NCI-H748 (cell line): ENCODE measurements around the gene CDC7.

Source experiments
- DNase-seq: peaks from one replicate; lab custom pipeline; 2025; ENCODE audit not compliant: unreplicated experiment; lab: John Stamatoyannopoulos, UW

CDC7 gene

GRCh38 chr1:91546876-91547275, 46.2 kb downstream of the CDC7 start:
- DNase-seq = no peak

DNA sequence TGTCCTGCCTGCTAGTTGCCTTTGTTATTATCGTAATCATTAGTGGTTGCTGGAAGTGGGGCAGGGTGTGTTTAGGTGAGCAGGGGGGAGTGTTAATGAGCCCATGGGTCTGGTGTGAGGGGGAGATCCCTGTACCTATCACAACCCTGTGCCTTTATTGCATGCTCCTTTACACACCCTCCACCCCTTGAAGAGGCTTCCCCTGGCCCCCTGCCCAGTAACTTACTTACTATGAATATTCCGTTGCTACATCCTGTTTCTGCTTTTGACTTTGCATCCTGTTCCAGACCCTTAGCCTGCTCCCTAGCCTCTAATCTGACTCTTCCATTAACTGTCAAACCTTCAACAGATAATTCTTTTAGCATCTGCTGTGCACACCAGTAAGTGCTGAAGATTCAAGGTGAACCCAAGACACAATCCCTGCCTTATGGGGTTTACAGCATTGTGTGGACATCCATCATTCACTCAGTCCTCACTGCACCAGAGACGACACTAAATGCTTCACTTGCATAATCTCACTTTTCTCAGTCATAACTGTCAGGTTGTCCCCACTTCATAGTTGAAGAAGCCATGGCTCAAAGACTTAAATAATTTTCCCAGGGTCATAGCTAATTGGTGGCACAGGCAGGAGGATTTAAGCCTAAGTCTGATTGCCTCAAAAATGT, 47.9 kb downstream of the CDC7 start:
- no peak for DNase-seq

DNA sequence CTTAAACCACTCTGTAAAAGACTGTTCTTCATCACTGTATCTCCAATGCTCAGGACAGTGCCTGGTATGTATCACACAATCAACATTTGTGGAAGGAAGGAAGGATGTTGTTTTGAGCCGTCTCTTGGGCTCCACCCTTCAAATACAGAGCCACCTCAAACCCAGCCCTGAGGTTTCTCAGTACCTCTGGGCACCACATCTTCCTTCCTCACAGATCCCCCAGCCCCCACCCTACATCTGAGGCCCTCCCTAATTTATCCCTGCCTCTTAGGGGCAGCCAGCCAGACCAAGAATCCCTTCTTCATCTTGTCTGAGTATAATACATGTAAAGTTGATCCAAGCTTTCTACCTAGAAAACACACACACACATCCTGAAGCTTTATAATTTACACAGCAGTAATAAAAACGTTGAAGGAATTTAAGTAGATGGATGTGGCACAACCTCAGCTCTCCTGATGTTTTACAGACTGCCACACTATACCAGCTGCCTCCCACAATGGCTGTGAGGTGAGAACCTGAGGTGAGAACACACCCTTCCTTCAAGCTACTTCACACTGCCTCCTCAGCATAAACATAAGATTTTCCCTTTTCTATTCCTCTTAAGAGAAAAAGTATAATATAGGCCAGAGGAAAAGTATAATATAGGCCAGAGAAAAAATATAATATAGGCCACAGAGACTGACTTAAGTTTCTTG, 48.5 kb downstream of the CDC7 start:
- DNase-seq = no peak

- DNase-seq = no peak
Observed at GRCh38 chr1:91550961-91551360, 50.3 kb downstream of the CDC7 start.

DNA sequence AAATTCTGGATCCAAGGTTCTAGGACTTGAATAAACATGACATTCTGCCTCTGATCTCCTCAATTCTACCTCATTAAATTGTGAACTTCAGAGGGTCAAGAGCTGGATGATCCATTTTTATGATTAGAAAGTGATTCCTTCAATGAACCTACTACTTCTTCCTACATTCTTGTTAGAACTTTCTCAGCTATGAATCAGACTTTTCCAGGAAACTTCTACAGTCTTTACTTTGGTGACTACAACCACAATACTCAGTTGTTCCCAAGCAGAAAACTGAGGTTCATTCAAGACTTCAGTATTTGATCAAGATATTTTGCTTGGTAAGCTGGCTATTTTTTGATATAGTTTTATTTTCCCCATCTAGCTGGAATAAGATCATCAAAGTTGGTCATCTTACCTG, 51.4 kb downstream of the CDC7 start:
- DNase-seq = no peak

GRCh38 chr1:91552596-91552995, 51.9 kb downstream of the CDC7 start:
- no peak for DNase-seq

- no peak for DNase-seq
Observed at GRCh38 chr1:91553177-91553591, 52.5 kb downstream of the CDC7 start.

- DNase-seq = peak; percentile 38
Observed at GRCh38 chr1:91555074-91555730, 54.6 kb downstream of the CDC7 start.

- DNase-seq = no peak
Observed at GRCh38 chr1:91555821-91556531, 55.3 kb downstream of the CDC7 start.

DNA sequence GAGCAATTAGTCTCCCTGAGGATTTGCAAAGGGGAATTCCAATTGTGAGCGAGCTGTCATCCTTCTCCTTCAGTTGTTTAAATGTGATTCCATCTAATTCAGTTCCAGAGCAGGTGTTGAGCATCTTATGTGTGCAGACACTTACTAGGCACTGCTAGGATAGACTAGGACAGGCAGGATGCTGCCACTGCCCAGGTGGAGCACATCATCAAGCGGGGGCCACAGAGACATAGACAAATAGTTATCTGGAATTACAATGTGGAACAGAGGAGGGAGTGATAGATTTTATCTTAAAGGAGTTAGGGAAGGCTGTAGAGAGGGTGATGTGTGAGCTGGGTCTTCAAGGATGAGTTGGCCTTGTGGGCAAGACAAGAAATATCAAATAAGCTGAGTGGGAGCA, 55.9 kb downstream of the CDC7 start:
- no peak for DNase-seq

- DNase-seq = no peak
Observed at GRCh38 chr1:91557039-91557690, 56.5 kb downstream of the CDC7 start.

GRCh38 chr1:91557826-91558225, 57.2 kb downstream of the CDC7 start:
- DNase-seq = no peak

- DNase-seq = no peak
Observed at GRCh38 chr1:91559046-91559750, 58.5 kb downstream of the CDC7 start.

GRCh38 chr1:91559838-91560565, 59.4 kb downstream of the CDC7 start:
- no peak for DNase-seq

DNA sequence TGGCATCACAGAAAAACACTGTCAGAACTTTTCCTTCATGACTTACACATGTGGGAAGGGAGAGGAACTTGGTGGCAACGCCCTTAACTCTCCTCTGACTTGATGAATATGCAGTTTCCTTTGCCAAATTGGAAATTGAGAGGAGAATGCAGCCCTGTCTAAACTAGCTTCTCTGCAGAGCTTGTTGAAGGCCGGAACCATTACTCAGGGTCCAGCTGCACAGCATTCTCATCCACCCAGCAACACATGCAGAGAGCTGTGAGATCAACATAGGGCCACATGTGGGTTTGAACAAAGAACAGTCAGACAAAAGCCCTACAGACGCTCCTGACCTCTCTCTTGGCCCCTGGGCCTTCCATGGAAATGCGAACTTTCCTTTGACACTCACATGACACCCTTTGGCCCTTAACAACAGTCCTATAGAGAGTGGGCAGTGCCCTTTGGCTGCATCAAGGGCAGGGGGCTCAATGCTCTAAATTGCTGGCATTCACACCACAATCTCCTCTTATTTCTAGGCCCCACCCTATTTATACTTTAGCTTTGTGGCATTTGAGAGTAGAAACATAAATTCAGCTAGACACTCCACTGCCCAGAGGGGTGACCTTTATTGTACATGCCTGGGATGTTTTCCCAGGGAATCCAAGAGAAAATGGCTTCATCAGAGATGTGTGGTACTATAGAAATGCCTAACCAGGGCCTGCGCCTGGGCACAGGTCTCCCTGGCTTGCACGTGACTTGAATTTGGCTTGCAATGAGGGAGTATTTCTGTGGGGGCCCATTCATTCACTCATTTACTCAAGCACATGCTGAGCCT, 64.4 kb downstream of the CDC7 start:
- no peak for DNase-seq

DNA sequence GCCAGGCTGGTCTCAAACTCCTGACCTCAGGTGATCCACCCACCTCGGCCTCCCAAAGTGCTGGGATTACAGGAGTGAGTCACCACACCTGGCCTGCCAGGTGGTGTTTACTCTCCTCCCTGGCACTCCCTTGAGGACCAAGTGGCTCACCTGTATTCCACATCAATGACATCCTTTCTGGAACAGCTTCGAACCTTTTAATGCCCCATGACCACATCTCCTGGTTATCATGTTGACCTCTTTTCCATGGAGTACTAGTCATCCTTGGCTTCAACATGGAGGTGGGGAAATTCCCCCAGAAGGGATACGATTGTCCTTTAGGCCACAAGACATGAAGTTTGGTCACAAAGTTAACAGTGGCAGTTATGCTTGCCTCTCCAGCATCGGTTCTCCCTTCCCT, 66.9 kb downstream of the CDC7 start:
- no peak for DNase-seq

GRCh38 chr1:91568261-91568660, 67.6 kb downstream of the CDC7 start:
- DNase-seq = no peak

- DNase-seq = no peak
Observed at GRCh38 chr1:91569411-91570119, 68.9 kb downstream of the CDC7 start.

DNA sequence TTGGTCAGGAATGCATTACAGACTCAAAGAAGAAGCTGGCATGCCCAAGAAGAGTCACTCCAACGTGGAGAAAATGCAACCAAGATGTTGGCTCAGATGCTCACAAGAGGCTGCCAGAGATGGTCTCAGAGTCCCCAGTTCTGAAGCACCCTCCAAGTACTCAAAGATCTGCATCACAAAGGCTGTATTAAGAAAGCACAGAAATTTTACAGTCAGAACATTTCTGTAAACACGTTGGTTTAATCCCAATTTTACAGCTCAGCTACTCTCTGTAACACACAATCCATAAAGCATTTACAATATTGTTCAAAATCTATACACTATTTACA, 69.4 kb downstream of the CDC7 start:
- no peak for DNase-seq
